AG04449 (cell line): Measurements from ENCODE around the gene CERK.

Experiments used
- CTCF ChIA-PET: fragments of 350-600 bp; formaldehyde crosslinking; extraction: SDS; loops from one replicate; lab custom pipeline; 2021; ENCODE audit warnings: antibody characterized with exemption; lab: Yijun Ruan, JAX
- POLR2A ChIA-PET: fragments of 400-600, 350-600 bp; formaldehyde crosslinking; extraction: SDS; loops from one replicate; lab custom pipeline; 2020; ENCODE audit warnings: antibody characterized with exemption, inconsistent platforms; lab: Yijun Ruan, JAX
- DNase-seq: peaks from one replicate; pipeline ENCODE4 v3.0.0-alpha.2; 2010; ENCODE audit warnings: low read depth, low spot score
- H3K4me3 ChIP-seq: 2 replicates; pipeline ENCODE4 v1.5.1; 2011; ENCODE audit warnings: low read depth, mild to moderate bottlenecking, control low read depth, low read length
- CTCF ChIP-seq: IDR thresholded peaks from one replicate; pipeline ENCODE4 v1.5.1; 2011; ENCODE audit warnings: mild to moderate bottlenecking, moderate library complexity, low read length, control low read depth, inconsistent platforms; ENCODE audit not compliant: insufficient read depth; ENCODE audit errors: missing control alignments

The CERK gene

GRCh38 chr22:46703996-46704370 lies 34.1 kb downstream of the CERK start:
- no peak for DNase-seq
- POLR2A ChIA-PET: no interaction called here
- TF ChIP-seq CTCF: no peak
- CTCF ChIA-PET: no interaction called here
- H3K4me3 ChIP-seq: no peak overlapping the region

- CTCF ChIA-PET: interaction anchor here (1.0 kb wide), 1 partner anchor 140 kb away, joined by 3 read pairs; no protein-coding TSS in a partner anchor
- H3K4me3 ChIP-seq: no peak overlapping the region
- no peak for TF ChIP-seq CTCF
- POLR2A ChIA-PET: no interaction called here
- no peak for DNase-seq
Observed at GRCh38 chr22:46703171-46703995, 34.7 kb downstream of the CERK start.

- H3K4me3 ChIP-seq: no peak overlapping the region
- no peak for TF ChIP-seq CTCF
- CTCF ChIA-PET: no interaction called here
- DNase-seq: no peak
- POLR2A ChIA-PET: no interaction called here
Observed at GRCh38 chr22:46701262-46701661, 36.8 kb downstream of the CERK start.

- ChIA-PET POLR2A (interaction anchor here (0.7 kb wide), 1 partner anchor 24 kb away, joined by 3 read pairs; no protein-coding TSS in a partner anchor), CTCF (interaction anchor here (1.1 to 1.4 kb wide), 2 partner anchors 11 to 136 kb away, joined by 4 read pairs; no protein-coding TSS in a partner anchor)
- H3K4me3 ChIP-seq: no peak overlapping the region
- no peak for DNase-seq
- no peak for TF ChIP-seq CTCF
Observed at GRCh38 chr22:46699091-46699490, 39.0 kb downstream of the CERK start.

- H3K4me3 ChIP-seq: no peak overlapping the region
- CTCF ChIA-PET: interaction anchor here (0.8 to 1.4 kb wide), 4 partner anchors 10 to 342 kb away, joined by 3 to 4 read pairs (median 4); no protein-coding TSS in a partner anchor
- no peak for TF ChIP-seq CTCF
- no peak for DNase-seq
- POLR2A ChIA-PET: no interaction called here
Observed at GRCh38 chr22:46697811-46698515, 40.1 kb downstream of the CERK start.

- POLR2A ChIA-PET: no interaction called here
Observed at GRCh38 chr22:46696614-46697013, 41.4 kb downstream of the CERK start.

More at GRCh38 chr22:46696614-46697013, 41.4 kb downstream of the CERK start:
- DNase-seq: no peak
- CTCF ChIA-PET: no interaction called here
- no peak overlapping the region for H3K4me3 ChIP-seq
- no peak for TF ChIP-seq CTCF
